ENCODE results near the gene MICA. TPM values are rescaled to one million over a fixed set of nuclear protein-coding genes. Genes with fewer than 3 reads are reported as not detected.
"Not testable (repeated sequence)": the region's sequence is repeated elsewhere in the genome, so short reads cannot be mapped to it uniquely, and the experiment has no call there.

MICA gene
- total RNA-seq, 1 donor: 31.1 TPM

GRCh38 chr6:31407699-31408098 is 4.3 kb downstream of the MICA start:
- Histone ChIP-seq H3K79me2 (ENCODE audit: insufficient read depth, low read length) (peaks cover 96% of the 10 kb centered on the region), H3K4me1 (ENCODE audit: insufficient read depth, low read length) (peaks cover 19% of the 10 kb centered on the region), H3K27me3 (ENCODE audit: insufficient read depth, low read length) (no peaks in the 10 kb centered on the region), H2AFZ (ENCODE audit: low read length) (no peak overlapping the region), H3K4me2 (ENCODE audit: insufficient read depth, low read length) (peak overlapping the region; percentile 29), H4K20me1 (ENCODE audit: insufficient read depth, low read length) (peaks cover 77% of the 10 kb centered on the region), H3K27ac (ENCODE audit: low read depth, low read length) (no peak overlapping the region), H3K4me3 (ENCODE audit: insufficient read depth, low read length) (no peak overlapping the region), H3K36me3 (ENCODE audit: insufficient read depth, low read length) (peaks cover 22% of the 10 kb centered on the region), H3K9me3 (ENCODE audit: low read depth, low read length) (no peaks in the 10 kb centered on the region)
- TF ChIP-seq CTCF (IDR thresholded peaks at IDR 0.05; ENCODE audit: extremely low read depth, low read depth, low read length): no peak
- peak; percentile 77 for DNase-seq (ENCODE audit: insufficient read length, low spot score, missing footprints)

GRCh38 chr6:31412506-31412905 is 9.1 kb downstream of the MICA start:
- H3K79me2 ChIP-seq (ENCODE audit: insufficient read depth, low read length): peaks cover 63% of the 10 kb centered on the region
- peaks cover 70% of the 10 kb centered on the region for H4K20me1 ChIP-seq (ENCODE audit: insufficient read depth, low read length)

GRCh38 chr6:31414148-31414770 is 10.9 kb downstream of the MICA start:
- not testable (repeated sequence) for H2AFZ ChIP-seq (ENCODE audit: low read length); H3K4me3 ChIP-seq (ENCODE audit: insufficient read depth, low read length); H3K4me2 ChIP-seq (ENCODE audit: insufficient read depth, low read length); H3K27me3 ChIP-seq (ENCODE audit: insufficient read depth, low read length); DNase-seq (ENCODE audit: insufficient read length, low spot score, missing footprints); H3K27ac ChIP-seq (ENCODE audit: low read depth, low read length); H3K9me3 ChIP-seq (ENCODE audit: low read depth, low read length); H3K4me1 ChIP-seq (ENCODE audit: insufficient read depth, low read length)
- Histone ChIP-seq H3K36me3 (ENCODE audit: insufficient read depth, low read length) (peaks cover 59% of the 10 kb centered on the region), H4K20me1 (ENCODE audit: insufficient read depth, low read length) (peaks cover 58% of the 10 kb centered on the region), H3K79me2 (ENCODE audit: insufficient read depth, low read length) (peaks cover 48% of the 10 kb centered on the region)

More at GRCh38 chr6:31412506-31412905, 9.1 kb downstream of the MICA start:
- Histone ChIP-seq H3K27me3 (ENCODE audit: insufficient read depth, low read length) (no peaks in the 10 kb centered on the region), H3K9me3 (ENCODE audit: low read depth, low read length) (no peaks in the 10 kb centered on the region), H3K27ac (ENCODE audit: low read depth, low read length) (no peak overlapping the region), H3K36me3 (ENCODE audit: insufficient read depth, low read length) (peaks cover 59% of the 10 kb centered on the region), H3K4me2 (ENCODE audit: insufficient read depth, low read length) (no peak overlapping the region), H3K4me1 (ENCODE audit: insufficient read depth, low read length) (peaks cover 7% of the 10 kb centered on the region), H3K4me3 (ENCODE audit: insufficient read depth, low read length) (no peak overlapping the region), H2AFZ (ENCODE audit: low read length) (no peak overlapping the region)
- DNase-seq (ENCODE audit: insufficient read length, low spot score, missing footprints): no peak
- TF ChIP-seq CTCF (IDR thresholded peaks at IDR 0.05; ENCODE audit: extremely low read depth, low read depth, low read length): no peak

- peaks cover 57% of the 10 kb centered on the region for H4K20me1 ChIP-seq (ENCODE audit: insufficient read depth, low read length)
- H3K4me3 ChIP-seq (ENCODE audit: insufficient read depth, low read length): no peak overlapping the region
- H2AFZ ChIP-seq (ENCODE audit: low read length): no peak overlapping the region
- H3K9me3 ChIP-seq (ENCODE audit: low read depth, low read length): no peaks in the 10 kb centered on the region
- no peak for TF ChIP-seq CTCF (IDR thresholded peaks at IDR 0.05; ENCODE audit: extremely low read depth, low read depth, low read length)
- DNase-seq (ENCODE audit: insufficient read length, low spot score, missing footprints): no peak
- H3K4me1 ChIP-seq (ENCODE audit: insufficient read depth, low read length): no peaks in the 10 kb centered on the region
- H3K27me3 ChIP-seq (ENCODE audit: insufficient read depth, low read length): no peaks in the 10 kb centered on the region
- H3K36me3 ChIP-seq (ENCODE audit: insufficient read depth, low read length): peaks cover 59% of the 10 kb centered on the region
- no peak overlapping the region for H3K4me2 ChIP-seq (ENCODE audit: insufficient read depth, low read length)
- H3K79me2 ChIP-seq (ENCODE audit: insufficient read depth, low read length): peaks cover 42% of the 10 kb centered on the region
- H3K27ac ChIP-seq (ENCODE audit: low read depth, low read length): no peak overlapping the region
These were observed 11.4 kb downstream of the MICA start for GRCh38 chr6:31414771-31415265.
